Daoy (cell line): Measurements from ENCODE around the gene TMPRSS13. TPM values are rescaled to one million over a fixed set of nuclear protein-coding genes. Genes with fewer than 3 reads are reported as not detected.

ENCODE experiments used
- DNase-seq: peaks from one replicate; pipeline ENCODE4 v3.0.0-alpha.2; 2015; ENCODE audit warnings: low read depth
- total RNA-seq: library from RNA; depleted of rRNA; stranded (reverse); fragments of >200 nt; shearing (Covaris generic); gene quantifications from 2 replicates; pipeline ENCODE4 v1.2.3, GENCODE V29; 2014; rRNA removed

Gene TMPRSS13
- total RNA-seq, 1 experiment from 2014 or later, result 0.06 TPM

- DNase-seq, result no peak
Observed at GRCh38 chr11:117855186-117855845, 73.9 kb downstream of the TMPRSS13 start.

GRCh38 chr11:117852309-117852708 lies 76.9 kb downstream of the TMPRSS13 start:
- no peak for DNase-seq

DNA sequence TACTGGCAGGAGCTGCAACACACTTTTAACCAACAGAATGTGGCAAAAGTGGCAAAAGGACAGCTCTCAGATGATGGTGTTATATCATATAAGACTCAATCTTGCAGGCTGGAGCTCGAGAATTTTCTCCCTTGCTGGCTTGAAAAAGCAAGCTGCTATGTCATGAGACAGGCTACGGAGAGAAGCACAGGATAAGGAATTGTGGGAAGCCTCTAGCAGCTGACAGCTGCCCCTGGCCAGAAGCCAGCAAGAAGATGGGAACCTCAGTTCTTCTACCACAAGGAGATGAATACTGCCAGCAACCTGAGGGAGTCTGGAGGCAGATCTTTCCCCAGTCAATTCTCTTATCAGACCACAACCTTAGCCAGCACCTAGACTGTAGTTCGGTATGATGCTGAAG lies 77.3 kb downstream of the TMPRSS13 start:
- DNase-seq, result no peak

GRCh38 chr11:117851106-117851505 lies 78.1 kb downstream of the TMPRSS13 start:
- DNase-seq, result peak; percentile 31

Other genes with a start within 250 kb of the TMPRSS13 start
- not detected in 2 replicates for gene DSCAML1, start 132.2 kb downstream of the TMPRSS13 start, total RNA-seq
- 1.3 TPM in 1 of 2 replicates, not detected in the other for gene FXYD2, start 104.7 kb downstream of the TMPRSS13 start, total RNA-seq
- 15.8 and 15.9 TPM in 2 replicates for gene FXYD6, start 52.7 kb downstream of the TMPRSS13 start, total RNA-seq
- gene IL10RA, start 57.0 kb upstream of the TMPRSS13 start, total RNA-seq, result 0.09 and 0.29 TPM in 2 replicates
- not detected in 2 replicates for gene TMPRSS4, start 147.7 kb upstream of the TMPRSS13 start, total RNA-seq
- not detected in 2 replicates for gene SMIM35, start 157.6 kb upstream of the TMPRSS13 start, total RNA-seq
- 0.57 and 1.2 TPM in 2 replicates for gene SCN4B, start 223.4 kb upstream of the TMPRSS13 start, total RNA-seq
- not detected in 2 replicates for gene SCN2B, start 247.2 kb upstream of the TMPRSS13 start, total RNA-seq